ENCODE results near the gene APBA2. TPM values are rescaled to one million over a fixed set of nuclear protein-coding genes. Genes with fewer than 3 reads are reported as not detected.

APBA2 gene
- total RNA-seq, 1 experiment from 2014 or later, result not detected

- no peaks in the 10 kb centered on the region for H3K27me3 ChIP-seq (replicated peaks; ENCODE audit: control insufficient read depth, insufficient read depth, low read length)
- CTCF ChIA-PET, result no interaction called here
- POLR2A ChIA-PET, result no interaction called here
Measured at GRCh38 chr15:28946803-28947202, 61.0 kb downstream of the APBA2 start.

GRCh38 chr15:28947221-28947674 is 61.5 kb downstream of the APBA2 start:
- CTCF ChIA-PET, result no interaction called here
- Histone ChIP-seq H3K4me3 (ENCODE audit: low read depth, low read length) (no peak overlapping the region), H3K4me1 (no peaks in the 10 kb centered on the region), H3K27me3 (replicated peaks; ENCODE audit: control insufficient read depth, insufficient read depth, low read length) (no peaks in the 10 kb centered on the region), H3K9me3 (no peaks in the 10 kb centered on the region), H3K36me3 (ENCODE audit: control insufficient read depth, insufficient read depth, low read length) (no peaks in the 10 kb centered on the region)
- Mint-ChIP-seq H3K4me3 (ENCODE audit: unreplicated experiment) (no peak overlapping the region), H3K36me3 (ENCODE audit: insufficient read depth, unreplicated experiment) (no peaks in the 10 kb centered on the region), H3K27me3 (ENCODE audit: insufficient read depth, unreplicated experiment) (peaks cover 7% of the 10 kb centered on the region), H3K9me3 (ENCODE audit: unreplicated experiment) (peaks cover 21% of the 10 kb centered on the region), H3K4me1 (ENCODE audit: low read depth, unreplicated experiment) (no peaks in the 10 kb centered on the region), H3K27ac (ENCODE audit: unreplicated experiment) (no peak overlapping the region)
- TF ChIP-seq CTCF (IDR thresholded peaks at IDR 0.05; ENCODE audit: insufficient read depth in 1 of 2, low read depth in 1 of 2, low read length in 1 of 2, severe bottlenecking in 1 of 2, unreplicated experiment in 1 of 2), result no peak
- BruUV-seq (replicated peaks), result no TSS peak
- DNase-seq, result no peak
- POLR2A ChIA-PET, result no interaction called here
- intact Hi-C loops (cut with micrococcal nuclease; ENCODE audit: unreplicated experiment), result no loop called here

More at GRCh38 chr15:28946803-28947202, 61.0 kb downstream of the APBA2 start:
- Histone ChIP-seq H3K36me3 (ENCODE audit: control insufficient read depth, insufficient read depth, low read length) (no peaks in the 10 kb centered on the region), H3K4me3 (ENCODE audit: low read depth, low read length) (no peak overlapping the region), H3K9me3 (no peaks in the 10 kb centered on the region), H3K4me1 (no peaks in the 10 kb centered on the region)
- BruUV-seq (replicated peaks), result no TSS peak
- Mint-ChIP-seq H3K36me3 (ENCODE audit: insufficient read depth, unreplicated experiment) (no peaks in the 10 kb centered on the region), H3K4me1 (ENCODE audit: low read depth, unreplicated experiment) (no peaks in the 10 kb centered on the region), H3K27ac (ENCODE audit: unreplicated experiment) (no peak overlapping the region), H3K9me3 (ENCODE audit: unreplicated experiment) (peaks cover 21% of the 10 kb centered on the region), H3K27me3 (ENCODE audit: insufficient read depth, unreplicated experiment) (peaks cover 7% of the 10 kb centered on the region), H3K4me3 (ENCODE audit: unreplicated experiment) (no peak overlapping the region)
- intact Hi-C loops (cut with micrococcal nuclease; ENCODE audit: unreplicated experiment), result no loop called here
- no peak for TF ChIP-seq CTCF (IDR thresholded peaks at IDR 0.05; ENCODE audit: insufficient read depth in 1 of 2, low read depth in 1 of 2, low read length in 1 of 2, severe bottlenecking in 1 of 2, unreplicated experiment in 1 of 2)
- DNase-seq, result no peak

- no TSS peak for BruUV-seq (replicated peaks)
- intact Hi-C loops (cut with micrococcal nuclease; ENCODE audit: unreplicated experiment), result no loop called here
- Mint-ChIP-seq H3K4me1 (ENCODE audit: low read depth, unreplicated experiment) (no peaks in the 10 kb centered on the region), H3K36me3 (ENCODE audit: insufficient read depth, unreplicated experiment) (no peaks in the 10 kb centered on the region), H3K4me3 (ENCODE audit: unreplicated experiment) (no peak overlapping the region), H3K27me3 (ENCODE audit: insufficient read depth, unreplicated experiment) (peaks cover 8% of the 10 kb centered on the region), H3K9me3 (ENCODE audit: unreplicated experiment) (peaks cover 21% of the 10 kb centered on the region), H3K27ac (ENCODE audit: unreplicated experiment) (no peak overlapping the region)
- ChIA-PET CTCF (no interaction called here), POLR2A (no interaction called here)
- no peak for DNase-seq
- H3K27me3 ChIP-seq (replicated peaks; ENCODE audit: control insufficient read depth, insufficient read depth, low read length), result no peaks in the 10 kb centered on the region
- no peaks in the 10 kb centered on the region for H3K4me1 ChIP-seq
- no peaks in the 10 kb centered on the region for H3K36me3 ChIP-seq (ENCODE audit: control insufficient read depth, insufficient read depth, low read length)
- no peaks in the 10 kb centered on the region for H3K9me3 ChIP-seq
- H3K4me3 ChIP-seq (ENCODE audit: low read depth, low read length), result no peak overlapping the region
- no peak for TF ChIP-seq CTCF (IDR thresholded peaks at IDR 0.05; ENCODE audit: insufficient read depth in 1 of 2, low read depth in 1 of 2, low read length in 1 of 2, severe bottlenecking in 1 of 2, unreplicated experiment in 1 of 2)
Measured at GRCh38 chr15:28948036-28948435, 62.3 kb downstream of the APBA2 start.
